Type B pancreatic cell (in vitro differentiated cells): ENCODE measurements around the gene PSMD13. TPM values are rescaled to one million over a fixed set of nuclear protein-coding genes. Genes with fewer than 3 reads are reported as not detected.

ENCODE experiments used
- DNase-seq: peaks from one replicate; pipeline ENCODE4 v3.0.0; 2021; ENCODE audit warnings: mixed read lengths; ENCODE audit not compliant: unreplicated experiment; ENCODE audit errors: extremely low spot score
- H3K27ac Mint-ChIP-seq: 2 replicates; pipeline ENCODE4 v1.8.0; 2021; ENCODE audit warnings: mild to moderate bottlenecking, mixed read lengths
- H3K27me3 Mint-ChIP-seq: 2 replicates; pipeline ENCODE4 v1.8.0; 2021; ENCODE audit warnings: mixed read lengths
- H3K36me3 Mint-ChIP-seq: 2 replicates; pipeline ENCODE4 v1.8.0; 2021; ENCODE audit warnings: mixed read lengths
- H3K4me1 Mint-ChIP-seq: one replicate; pipeline ENCODE4 v1.8.0; 2021; ENCODE audit warnings: mixed read lengths; ENCODE audit not compliant: unreplicated experiment
- H3K4me3 Mint-ChIP-seq: 2 replicates; pipeline ENCODE4 v1.8.0; 2021; ENCODE audit warnings: mild to moderate bottlenecking, mixed read lengths
- H3K9me3 Mint-ChIP-seq: 2 replicates; pipeline ENCODE4 v1.8.0; 2021; ENCODE audit warnings: mixed read lengths
- CTCF ChIP-seq: fragments of 200-600 bp; sonication (generic); conservative IDR thresholded peaks from 2 replicates; pipeline ENCODE4 v1.5.0; 2021; ENCODE audit warnings: antibody characterized with exemption, mild to moderate bottlenecking
- total RNA-seq: library from RNA; stranded (reverse); gene quantifications from 2 replicates; pipeline ENCODE4 v1.2.1, GENCODE V29; 2021; ENCODE audit warnings: low replicate concordance

Gene PSMD13
- total RNA-seq, 1 donor from 2014 or later, result 115 TPM

- no peak for TF ChIP-seq CTCF
- Mint-ChIP-seq H3K4me3 (no peak overlapping the region), H3K27me3 (no peaks in the 10 kb centered on the region), H3K9me3 (no peaks in the 10 kb centered on the region), H3K36me3 (peaks cover 9% of the 10 kb centered on the region), H3K27ac (no peak overlapping the region), H3K4me1 (no peaks in the 10 kb centered on the region)
- DNase-seq, result no peak
These were observed 16.5 kb downstream of the PSMD13 start for GRCh38 chr11:253160-253885.

GRCh38 chr11:253886-254270, 17.1 kb downstream of the PSMD13 start:
- H3K27me3 Mint-ChIP-seq, result no peaks in the 10 kb centered on the region
- no peak overlapping the region for H3K27ac Mint-ChIP-seq
- DNase-seq, result no peak
- H3K4me3 Mint-ChIP-seq, result no peak overlapping the region
- H3K36me3 Mint-ChIP-seq, result peaks cover 9% of the 10 kb centered on the region
- TF ChIP-seq CTCF, result no peak
- H3K9me3 Mint-ChIP-seq, result no peaks in the 10 kb centered on the region
- H3K4me1 Mint-ChIP-seq, result no peaks in the 10 kb centered on the region

- no peaks in the 10 kb centered on the region for H3K27me3 Mint-ChIP-seq
- no peak overlapping the region for H3K27ac Mint-ChIP-seq
- H3K4me1 Mint-ChIP-seq, result no peaks in the 10 kb centered on the region
- H3K36me3 Mint-ChIP-seq, result peaks cover 5% of the 10 kb centered on the region
- no peak overlapping the region for H3K4me3 Mint-ChIP-seq
- no peak for TF ChIP-seq CTCF
- no peak for DNase-seq
- no peaks in the 10 kb centered on the region for H3K9me3 Mint-ChIP-seq
These were observed 18.4 kb downstream of the PSMD13 start for GRCh38 chr11:255176-255575.

GRCh38 chr11:255816-256215, 19.0 kb downstream of the PSMD13 start:
- Mint-ChIP-seq H3K4me1 (no peaks in the 10 kb centered on the region), H3K27me3 (no peaks in the 10 kb centered on the region), H3K36me3 (peaks cover 5% of the 10 kb centered on the region), H3K9me3 (no peaks in the 10 kb centered on the region), H3K27ac (no peak overlapping the region), H3K4me3 (no peak overlapping the region)
- no peak for DNase-seq
- no peak for TF ChIP-seq CTCF

GRCh38 chr11:256952-257737, 20.4 kb downstream of the PSMD13 start:
- Mint-ChIP-seq H3K36me3 (no peaks in the 10 kb centered on the region), H3K27me3 (no peaks in the 10 kb centered on the region), H3K4me3 (no peak overlapping the region), H3K9me3 (peaks cover 2% of the 10 kb centered on the region), H3K27ac (no peak overlapping the region), H3K4me1 (no peaks in the 10 kb centered on the region)
- no peak for TF ChIP-seq CTCF
- no peak for DNase-seq
